Measurements from ENCODE around the gene CMTM7. TPM values are rescaled to one million over a fixed set of nuclear protein-coding genes. Genes with fewer than 3 reads are reported as not detected.
A peak's percentile ranks its signal among the peaks of the same experiment; 100 is the strongest.

CMTM7 gene
- total and polyA plus RNA-seq, 9 of the 15 experiments (the other 6 are each of a cell fraction or from before 2014, with no cell fraction given): 0.03 to 1.6 (median 0.42) TPM; not detected in 4

GRCh38 chr3:32502118-32502945 is 110.7 kb downstream of the CMTM7 start, which contains the start of gene CMTM6 (continued):
- TF ChIP-seq GATAD2A (IDR thresholded peaks at IDR 0.05) (peak; percentile 81), MXD1 (CRISPR knock-in tag; IDR thresholded peaks at IDR 0.05; ENCODE audit: borderline replicate concordance, poor library complexity, severe bottlenecking) (no peak), EWSR1 (IDR thresholded peaks at IDR 0.05; ENCODE audit: borderline replicate concordance, low read depth, partially characterized antibody) (no peak), ZNF75A (CRISPR knock-in tag; IDR thresholded peaks at IDR 0.05) (no peak), MAZ (CRISPR knock-in tag; conservative IDR thresholded peaks at IDR 0.05 in 1 of 2, IDR thresholded peaks at IDR 0.05 in 1 of 2) (peak; percentile 65 to 67), FOXP4 (CRISPR knock-in tag; IDR thresholded peaks at IDR 0.05; ENCODE audit: borderline replicate concordance) (no peak), POU5F1 (IDR thresholded peaks at IDR 0.05; ENCODE audit: borderline replicate concordance, low read depth, low read length, partially characterized antibody) (no peak), ZNF592 (IDR thresholded peaks at IDR 0.05) (no peak), POLR2B (IDR thresholded peaks at IDR 0.05; ENCODE audit: low read depth, partially characterized antibody) (peak; percentile 83), PTBP1 (IDR thresholded peaks at IDR 0.05; ENCODE audit: low read depth, low read length) (no peak), SRSF9 (IDR thresholded peaks at IDR 0.05; ENCODE audit: borderline replicate concordance, low read depth, low read length) (no peak), LCOR (CRISPR knock-in tag; IDR thresholded peaks at IDR 0.05) (peak; percentile 19; the same call in 1 of the 2 replicates), AFF1 (IDR thresholded peaks at IDR 0.05; ENCODE audit: low read depth in 1 of 2, partially characterized antibody in 2 of 2) (peak in 1 of 2 experiments; percentile 52)

Data from K562 (cell line).